ENCODE measurements around the gene SBK3.

SBK3 gene

GRCh38 chr19:55516878-55517620 is 28.3 kb downstream of the SBK3 start:
- TF ChIP-seq, protein P1, sequence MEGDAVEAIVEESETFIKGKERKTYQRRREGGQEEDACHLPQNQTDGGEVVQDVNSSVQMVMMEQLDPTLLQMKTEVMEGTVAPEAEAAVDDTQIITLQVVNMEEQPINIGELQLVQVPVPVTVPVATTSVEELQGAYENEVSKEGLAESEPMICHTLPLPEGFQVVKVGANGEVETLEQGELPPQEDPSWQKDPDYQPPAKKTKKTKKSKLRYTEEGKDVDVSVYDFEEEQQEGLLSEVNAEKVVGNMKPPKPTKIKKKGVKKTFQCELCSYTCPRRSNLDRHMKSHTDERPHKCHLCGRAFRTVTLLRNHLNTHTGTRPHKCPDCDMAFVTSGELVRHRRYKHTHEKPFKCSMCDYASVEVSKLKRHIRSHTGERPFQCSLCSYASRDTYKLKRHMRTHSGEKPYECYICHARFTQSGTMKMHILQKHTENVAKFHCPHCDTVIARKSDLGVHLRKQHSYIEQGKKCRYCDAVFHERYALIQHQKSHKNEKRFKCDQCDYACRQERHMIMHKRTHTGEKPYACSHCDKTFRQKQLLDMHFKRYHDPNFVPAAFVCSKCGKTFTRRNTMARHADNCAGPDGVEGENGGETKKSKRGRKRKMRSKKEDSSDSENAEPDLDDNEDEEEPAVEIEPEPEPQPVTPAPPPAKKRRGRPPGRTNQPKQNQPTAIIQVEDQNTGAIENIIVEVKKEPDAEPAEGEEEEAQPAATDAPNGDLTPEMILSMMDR (IDR thresholded peaks at IDR 0.05; ENCODE audit: borderline replicate concordance, control extremely low read depth, extremely low read depth, insufficient read depth, missing control alignments) = peak; percentile 94
- peak; percentile 100 for DNase-seq (ENCODE audit: low spot score)
- in situ Hi-C loops (cut with MboI; ENCODE audit: low sequenced_read_pairs, unreplicated experiment) = loop anchor here (5.0 kb wide), 1 partner anchor 110 kb away; no protein-coding TSS in a partner anchor

DNA sequence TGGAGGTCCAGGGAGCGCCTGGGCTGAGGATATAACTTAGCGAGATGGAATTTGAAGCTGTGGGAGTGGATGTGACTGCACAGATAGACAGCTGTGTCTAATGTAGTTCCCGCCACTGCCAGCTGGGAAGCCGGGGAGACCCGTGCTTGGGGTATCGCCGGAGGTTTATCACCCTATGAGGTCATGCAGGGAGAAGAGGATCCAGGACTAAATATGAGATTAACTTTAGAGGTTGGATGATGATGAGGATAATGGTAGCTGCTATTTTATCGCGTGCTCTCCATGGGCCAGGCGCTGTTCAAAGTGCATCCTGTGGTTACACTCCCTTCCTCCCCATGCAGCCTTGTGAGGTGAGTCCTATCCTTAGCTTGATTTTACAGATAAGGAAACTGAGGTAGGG is 37.2 kb downstream of the SBK3 start:
- TF ChIP-seq, protein P1 (IDR thresholded peaks at IDR 0.05; ENCODE audit: borderline replicate concordance, control extremely low read depth, extremely low read depth, insufficient read depth, missing control alignments) = no peak
- no peak for DNase-seq (ENCODE audit: low spot score)
- in situ Hi-C loops (cut with MboI; ENCODE audit: low sequenced_read_pairs, unreplicated experiment) = no loop called here

DNA sequence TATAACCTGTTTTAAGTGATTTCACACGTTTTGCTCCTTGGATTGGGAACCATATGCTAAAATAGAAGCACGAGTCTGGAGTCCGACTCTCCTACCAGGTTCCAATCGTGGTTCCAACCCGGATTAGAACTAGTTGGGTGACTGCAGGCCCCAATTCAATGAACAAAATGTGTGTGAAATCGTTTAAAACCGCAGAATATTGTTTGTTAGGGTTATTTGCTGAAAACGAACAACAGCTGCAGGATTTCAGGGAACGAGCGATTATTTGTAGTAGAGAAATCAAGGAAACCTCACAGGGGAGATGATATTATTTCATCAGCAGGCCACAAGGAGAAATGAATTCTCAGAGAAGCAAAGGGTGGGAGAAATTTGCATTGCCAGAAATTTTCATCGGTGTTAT is 40.4 kb downstream of the SBK3 start:
- in situ Hi-C loops (cut with MboI; ENCODE audit: low sequenced_read_pairs, unreplicated experiment) = no loop called here

DNA sequence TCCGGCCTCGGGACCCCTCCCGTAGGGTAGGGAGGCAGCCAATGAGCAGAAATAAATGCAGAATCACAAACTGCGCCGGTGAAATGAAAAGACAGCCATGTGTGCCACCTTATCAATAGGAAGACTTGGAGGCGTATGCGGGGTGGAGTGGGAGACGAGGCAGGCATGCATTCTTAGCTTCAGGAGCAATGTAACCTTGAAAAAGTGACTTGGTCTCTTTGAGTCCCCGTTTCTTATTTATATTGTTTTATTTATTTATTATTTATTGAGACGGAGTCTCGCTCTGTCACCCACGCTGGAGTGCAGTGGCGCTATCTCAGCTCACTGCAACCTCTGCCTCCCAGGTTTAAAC is 41.1 kb downstream of the SBK3 start:
- DNase-seq (ENCODE audit: low spot score) = no peak
- in situ Hi-C loops (cut with MboI; ENCODE audit: low sequenced_read_pairs, unreplicated experiment) = no loop called here
- TF ChIP-seq, protein P1 (IDR thresholded peaks at IDR 0.05; ENCODE audit: borderline replicate concordance, control extremely low read depth, extremely low read depth, insufficient read depth, missing control alignments) = no peak

More for the DNA sequence above, 40.4 kb downstream of the SBK3 start:
- TF ChIP-seq, protein P1 (IDR thresholded peaks at IDR 0.05; ENCODE audit: borderline replicate concordance, control extremely low read depth, extremely low read depth, insufficient read depth, missing control alignments) = no peak
- DNase-seq (ENCODE audit: low spot score) = no peak

DNA sequence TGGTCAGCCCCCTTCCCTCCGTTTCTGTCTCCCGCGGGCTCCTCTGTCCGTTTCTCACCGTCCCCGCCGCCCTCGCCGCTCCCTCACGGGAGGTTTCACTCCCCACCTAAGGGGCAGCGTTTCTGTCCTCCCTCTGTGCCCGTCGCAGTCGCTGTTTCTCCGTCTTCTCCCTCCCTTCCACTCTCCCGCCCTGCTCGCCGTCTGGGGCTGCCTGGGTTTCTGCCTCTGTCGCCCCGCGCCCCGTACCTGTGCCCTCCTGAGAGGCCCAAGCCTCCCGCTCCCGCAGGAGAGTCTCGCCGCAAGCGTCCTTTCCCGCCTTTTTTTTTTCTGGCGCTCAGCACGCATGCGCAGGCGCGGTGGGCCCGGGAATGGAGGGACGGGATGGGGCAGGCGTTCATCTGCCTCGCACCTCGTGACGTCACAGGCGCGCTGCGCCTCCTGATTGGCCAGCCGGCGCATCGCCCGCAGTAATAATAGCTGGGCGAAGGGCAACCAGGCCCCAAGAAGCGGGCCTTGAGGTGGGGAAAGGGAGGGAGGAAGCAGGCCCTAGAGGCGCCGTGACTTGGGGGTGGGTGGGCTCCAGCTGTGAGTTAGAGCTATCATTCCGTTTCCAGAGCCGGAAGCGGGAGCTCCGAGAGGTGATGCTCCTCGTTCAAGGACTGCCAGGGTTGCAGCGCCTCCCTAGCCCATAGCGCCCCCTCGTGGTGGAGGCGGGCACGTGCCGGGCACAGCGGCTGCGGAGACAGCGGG is 41.7 kb downstream of the SBK3 start:
- peak; percentile 99 for DNase-seq (ENCODE audit: low spot score)
- in situ Hi-C loops (cut with MboI; ENCODE audit: low sequenced_read_pairs, unreplicated experiment) = no loop called here
- TF ChIP-seq, protein P1 (IDR thresholded peaks at IDR 0.05; ENCODE audit: borderline replicate concordance, control extremely low read depth, extremely low read depth, insufficient read depth, missing control alignments) = peak; percentile 99

GRCh38 chr19:55503157-55503501 is 42.2 kb downstream of the SBK3 start:
- in situ Hi-C loops (cut with MboI; ENCODE audit: low sequenced_read_pairs, unreplicated experiment) = no loop called here
- no peak for DNase-seq (ENCODE audit: low spot score)
- TF ChIP-seq, protein P1 (IDR thresholded peaks at IDR 0.05; ENCODE audit: borderline replicate concordance, control extremely low read depth, extremely low read depth, insufficient read depth, missing control alignments) = no peak

All from GM13976 (cell line).